H1 (cell line): Measurements from ENCODE around the gene KCNN1. TPM values are rescaled to one million over a fixed set of nuclear protein-coding genes. Genes with fewer than 3 reads are reported as not detected.

Source experiments
- CTCF ChIA-PET: fragments of 300-600 bp; sonication (Branson Sonifier 250); formaldehyde crosslinking; loops from one replicate; lab custom pipeline; 2021; ENCODE audit not compliant: partially characterized antibody; lab: Charles Lee
- POLR2A ChIA-PET: fragments of 300-600 bp; sonication (Branson Sonifier 250); formaldehyde crosslinking; loops from one replicate; lab custom pipeline; 2021; ENCODE audit warnings: inconsistent platforms; ENCODE audit not compliant: partially characterized antibody; lab: Charles Lee
- DNase-seq, 2 experiments: peaks; one replicate each; pipeline versions ENCODE4 v3.0.0 to v3.0.0-alpha.2; 2010 to 2022; ENCODE audit warnings: low spot score in 2 of 2, low read depth in 1 of 2, mixed read lengths in 1 of 2
- FAIRE-seq: peaks from 2 replicates; lab custom pipeline; 2011; peaks lifted over from hg19 to GRCh38; lab: Jason Lieb, UNC
- H2AFZ ChIP-seq: 2 replicates; pipeline ENCODE4 v1.8.1; 2012; ENCODE audit warnings: low read length, inconsistent platforms
- H2AK5ac ChIP-seq: 2 replicates; pipeline ENCODE4 v1.6.1; 2013; ENCODE audit warnings: low read depth, low read length
- H2BK120ac ChIP-seq: replicated peaks from 2 replicates; pipeline ENCODE3; 2013; ENCODE audit warnings: low read depth, low read length, inconsistent platforms
- H2BK12ac ChIP-seq: 2 replicates; pipeline ENCODE4 v1.6.1; 2013; ENCODE audit warnings: low read depth, low read length
- H2BK15ac ChIP-seq: 2 replicates; pipeline ENCODE4 v1.6.1; 2013; ENCODE audit warnings: low read length
- H2BK20ac ChIP-seq: 2 replicates; pipeline ENCODE4 v1.6.1; 2013; ENCODE audit warnings: low read length
- H2BK5ac ChIP-seq: 2 replicates; pipeline ENCODE4 v1.6.1; 2013; ENCODE audit warnings: low read depth, low read length
- H3K14ac ChIP-seq: 2 replicates; pipeline ENCODE4 v1.6.1; 2013; ENCODE audit warnings: inconsistent platforms; ENCODE audit not compliant: insufficient read length
- H3K18ac ChIP-seq: 2 replicates; pipeline ENCODE4 v1.6.1; 2013; ENCODE audit warnings: low read length; ENCODE audit errors: extremely low read depth
- H3K23ac ChIP-seq: 2 replicates; pipeline ENCODE4 v1.6.1; 2013; ENCODE audit warnings: inconsistent platforms; ENCODE audit not compliant: insufficient read length
- H3K23me2 ChIP-seq: 2 replicates; pipeline ENCODE4 v1.6.1; 2013; ENCODE audit warnings: low read depth, low read length
- H3K27ac ChIP-seq: 2 replicates; pipeline ENCODE4 v1.6.1; 2011; ENCODE audit warnings: low read depth, low read length, inconsistent platforms
- H3K27me3 ChIP-seq, 4 experiments: replicated peaks in 1 of 4; 1 replicate in 1 of 4; 2 replicates in 3 of 4; pipeline versions ENCODE4 v1.6.1 to v1.8.1; 2011 to 2013; ENCODE audit warnings: low read length in 3 of 4, mild to moderate bottlenecking in 3 of 4, inconsistent platforms in 2 of 4, mixed read lengths in 2 of 4, moderate library complexity in 1 of 4; ENCODE audit not compliant: control insufficient read depth in 3 of 4, insufficient read depth in 3 of 4; ENCODE audit errors: extremely low read depth in 1 of 4
- H3K36me3 ChIP-seq, 4 experiments: 2 replicates each; pipeline versions ENCODE4 v1.6.1 to v1.8.1; 2011 to 2013; ENCODE audit warnings: mild to moderate bottlenecking in 4 of 4, low read length in 3 of 4, moderate library complexity in 2 of 4, control low read depth in 1 of 4, inconsistent platforms in 1 of 4; ENCODE audit not compliant: insufficient read depth in 4 of 4, control insufficient read depth in 2 of 4
- H3K4ac ChIP-seq: replicated peaks from 2 replicates; pipeline ENCODE3; 2013; ENCODE audit warnings: low read length, low read depth, mixed read lengths, inconsistent platforms; ENCODE audit not compliant: insufficient read length
- H3K4me1 ChIP-seq, 4 experiments: replicated peaks in 1 of 4; 1 replicate in 1 of 4; 2 replicates in 3 of 4; pipeline versions ENCODE4 v1.6.1 to v1.8.1; 2011 to 2013; ENCODE audit warnings: low read length in 3 of 4, inconsistent platforms in 2 of 4, mixed read lengths in 1 of 4; ENCODE audit not compliant: insufficient read depth in 4 of 4, control insufficient read depth in 3 of 4
- H3K4me2 ChIP-seq, 2 experiments: 2 replicates each; pipeline versions ENCODE4 v1.6.1 to v1.8.1; 2011 to 2013; ENCODE audit warnings: low read depth in 2 of 2, low read length in 2 of 2, control low read depth in 1 of 2, inconsistent platforms in 1 of 2, mild to moderate bottlenecking in 1 of 2; ENCODE audit not compliant: insufficient read depth in 1 of 2
- H3K4me3 ChIP-seq, 4 experiments: fragments of 200-600, 300-600 bp in 1 of 4; sonication (generic), shearing (Covaris generic), sonication (Bioruptor Twin) in 1 of 4; 2 replicates each; pipeline versions ENCODE4 v1.5.1 to v1.8.1; 2011 to 2016; ENCODE audit warnings: low read length in 4 of 4, low read depth in 3 of 4, control low read depth in 2 of 4, inconsistent platforms in 2 of 4, mild to moderate bottlenecking in 2 of 4, mixed read lengths in 1 of 4, moderate library complexity in 1 of 4; ENCODE audit not compliant: insufficient read depth in 2 of 4; ENCODE audit errors: extremely low read depth in 1 of 4
- H3K56ac ChIP-seq: replicated peaks from 2 replicates; pipeline ENCODE3; 2013; ENCODE audit warnings: low read depth, mild to moderate bottlenecking, mixed read lengths, low read length, inconsistent platforms; ENCODE audit not compliant: insufficient read length
- H3K79me1 ChIP-seq: 2 replicates; pipeline ENCODE4 v1.6.1; 2013; ENCODE audit warnings: low read depth, low read length, control low read depth
- H3K79me2 ChIP-seq, 2 experiments: 2 replicates each; pipeline versions ENCODE4 v1.6.1 to v1.8.1; 2012 to 2013; ENCODE audit warnings: low read length in 2 of 2, mild to moderate bottlenecking in 2 of 2, inconsistent platforms in 1 of 2; ENCODE audit not compliant: insufficient read depth in 2 of 2, control insufficient read depth in 1 of 2
- H3K9ac ChIP-seq, 4 experiments: replicated peaks in 1 of 4; 1 replicate in 1 of 4; 2 replicates in 3 of 4; pipeline versions ENCODE4 v1.6.1 to v1.8.1; 2011 to 2013; ENCODE audit warnings: low read depth in 3 of 4, low read length in 3 of 4, control low read depth in 2 of 4, mild to moderate bottlenecking in 2 of 4, moderate library complexity in 2 of 4, inconsistent platforms in 1 of 4; ENCODE audit errors: extremely low read depth in 1 of 4
- H3K9me3 ChIP-seq, 2 experiments: 2 replicates each; pipeline versions ENCODE4 v1.6.1 to v1.8.1; 2012 to 2013; ENCODE audit warnings: mild to moderate bottlenecking in 2 of 2, moderate library complexity in 2 of 2, control low read depth in 1 of 2, inconsistent platforms in 1 of 2, low read depth in 1 of 2, low read length in 1 of 2, mixed read lengths in 1 of 2; ENCODE audit not compliant: insufficient read depth in 2 of 2
- H4K20me1 ChIP-seq, 2 experiments: replicated peaks in 1 of 2; 2 replicates each; pipeline versions ENCODE3 to v1.8.1; 2011 to 2013; ENCODE audit warnings: inconsistent platforms in 2 of 2, low read length in 2 of 2, mild to moderate bottlenecking in 1 of 2; ENCODE audit not compliant: insufficient read depth in 2 of 2, control insufficient read depth in 1 of 2
- H4K5ac ChIP-seq: 2 replicates; pipeline ENCODE4 v1.6.1; 2013; ENCODE audit warnings: low read length, low read depth, mixed read lengths, inconsistent platforms; ENCODE audit not compliant: insufficient read length
- H4K8ac ChIP-seq: 2 replicates; pipeline ENCODE4 v1.8.0; 2013; ENCODE audit warnings: mild to moderate bottlenecking, moderate library complexity, low read length, inconsistent platforms; ENCODE audit not compliant: insufficient read depth; ENCODE audit errors: extremely low read depth
- H4K91ac ChIP-seq: replicated peaks from 2 replicates; pipeline ENCODE3; 2013; ENCODE audit warnings: low read length, mixed read lengths, inconsistent platforms; ENCODE audit not compliant: insufficient read length
- HDAC2 ChIP-seq, 2 experiments: fragments of 300-600 bp in 1 of 2; sonication (generic) in 1 of 2; IDR thresholded peaks; 2 replicates each; pipeline ENCODE4 v1.6.1; 2011 to 2012; ENCODE audit warnings: low read depth in 2 of 2, low read length in 2 of 2, mild to moderate bottlenecking in 2 of 2, moderate library complexity in 2 of 2, borderline replicate concordance in 1 of 2, inconsistent platforms in 1 of 2
- NRF1 ChIP-seq: IDR thresholded peaks from 2 replicates; pipeline ENCODE4 v1.6.1; 2011; ENCODE audit warnings: mild to moderate bottlenecking, low read depth, low read length, improper control_type of control experiment
- RNF2 ChIP-seq: fragments of 200-900, 300-1000 bp; sonication (generic); IDR thresholded peaks from 2 replicates; pipeline ENCODE4 v1.7.1; 2016; ENCODE audit warnings: borderline replicate concordance, low read depth, mild to moderate bottlenecking, antibody characterized with exemption, low read length; ENCODE audit not compliant: poor library complexity, severe bottlenecking; ENCODE audit errors: missing control alignments
- TAF1 ChIP-seq: IDR thresholded peaks from 2 replicates; pipeline ENCODE4 v1.6.1; 2011; ENCODE audit warnings: mild to moderate bottlenecking, low read depth, low read length
- WGBS, 2 experiments: shearing (Covaris generic) in 1 of 2; methylation state at CpG; one replicate each; pipeline versions ENCODE4 v1.1.6 to v1.1.7; 2013 to 2015; ENCODE audit warnings: low lambda C conversion rate in 2 of 2, mixed read lengths in 2 of 2, inconsistent platforms in 1 of 2, low coverage in 1 of 2, missing lambda C conversion rate in 1 of 2; ENCODE audit not compliant: insufficient replicate concordance in 2 of 2, insufficient coverage in 1 of 2, insufficient read length in 1 of 2; ENCODE audit errors: extremely low coverage in 1 of 2, missing lambda C conversion rate in 1 of 2; 5-methylcytosine and 5-hydroxymethylcytosine counted together
- polyA plus RNA-seq, 7 experiments: library from polyadenylated mRNA; depleted of rRNA in 3 of 7; stranded (reverse) in 5 of 7; unstranded in 2 of 7; fragments of >200 nt in 5 of 7; fragments of 200-250 nt in 2 of 7; gene quantifications; 1 replicate in 5 of 7; 2 replicates in 1 of 7; 4 replicates in 1 of 7; pipeline versions ENCODE4 v1.2.1 to v1.2.3, GENCODE V29; 2011 to 2013; ENCODE audit warnings: missing spikeins in 2 of 7, mixed read lengths in 2 of 7
- total RNA-seq: library from RNA; stranded (reverse); fragmentation: NEBNext Ultra II Directional; extraction: Animal tissue kit (Norgen Biotek cat#: 25700); gene quantifications from 2 replicates; pipeline ENCODE4 v1.2.1, GENCODE V29; 2021

KCNN1 gene
- total and polyA plus RNA-seq, 2 of the 8 experiments (the other 6 are each of a cell fraction or from before 2014, with no cell fraction given), result 11.0 to 12.5 TPM

DNA sequence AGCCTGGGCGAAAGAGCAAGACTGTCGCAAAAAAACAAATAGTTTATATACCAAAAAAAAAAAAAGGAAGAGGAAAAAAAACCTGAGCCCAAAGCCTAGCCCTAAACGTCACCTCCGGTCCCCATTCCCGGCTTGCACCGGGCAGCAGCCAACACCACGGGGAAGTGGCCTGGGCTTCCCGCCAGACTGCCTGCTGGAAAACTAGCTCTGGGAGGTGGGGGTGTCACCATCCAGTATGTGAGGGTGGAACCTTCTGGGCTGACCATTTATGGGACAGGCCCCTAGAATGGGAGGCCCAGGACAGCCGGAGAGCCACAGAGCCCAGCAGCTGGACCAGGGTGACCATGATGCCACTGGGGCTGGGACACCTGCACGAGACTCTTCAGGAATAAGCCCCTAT is 82.5 kb downstream of the KCNN1 start:
- Histone ChIP-seq H2BK15ac (no peak overlapping the region), H4K91ac (no peak overlapping the region), H3K9ac (no peak overlapping the region), H2BK12ac (no peak overlapping the region), H3K27me3 (no peaks in the 10 kb centered on the region), H3K4ac (no peak overlapping the region), H3K79me2 (no peaks in the 10 kb centered on the region), H4K20me1 (no peaks in the 10 kb centered on the region), H3K14ac (no peak overlapping the region), H2BK20ac (no peak overlapping the region), H3K4me2 (no peak overlapping the region), H3K79me1 (no peaks in the 10 kb centered on the region), H3K27ac (no peak overlapping the region), H2BK5ac (no peak overlapping the region), H2AFZ (no peak overlapping the region), H3K36me3 (no peaks in the 10 kb centered on the region), H2AK5ac (no peak overlapping the region), H3K4me1 (peaks cover 0 to 3% (median 1%) of the 10 kb centered on the region in 4 experiments; a peak in 2 of 7 replicates), H3K56ac (no peak overlapping the region), H2BK120ac (no peak overlapping the region), H3K18ac (no peak overlapping the region), H3K23ac (no peak overlapping the region), H4K5ac (no peak overlapping the region), H3K4me3 (no peak overlapping the region), H3K9me3 (no peaks in the 10 kb centered on the region), H4K8ac (no peak overlapping the region), H3K23me2 (0 out of 2 replicates have a peak, but pooled peaks cover 2% of the 10 kb centered on the region)
- DNase-seq (no peak), FAIRE-seq (no peak)
- WGBS, 2 experiments, result 97% methylated on average over 8 of the region's 10 CpGs; no CpG with 5 or more reads in 1 of the 2 experiments
- CTCF ChIA-PET, result interaction anchor here (1.0 kb wide), 1 partner anchor 42 kb away, joined by 3 read pairs; no protein-coding TSS in a partner anchor
- POLR2A ChIA-PET, result no interaction called here
- TF ChIP-seq RNF2 (no peak), HDAC2 (IDR thresholded peaks at IDR 0.05; ENCODE audit: borderline replicate concordance in 1 of 2, low read depth in 2 of 2, low read length in 2 of 2) (no peak), NRF1 (no peak), TAF1 (no peak)
